Putamen (tissue), 1 donor: ENCODE results near the gene MLF2.
"Not testable (repeated sequence)": the region's sequence is repeated elsewhere in the genome, so short reads cannot be mapped to it uniquely, and the experiment has no call there.

ENCODE experiments used
- DNase-seq: peaks from one replicate; pipeline ENCODE4 v3.0.0-alpha.2; 2016; ENCODE audit warnings: low spot score

The MLF2 gene

GRCh38 chr12:6734506-6735387 is 18.2 kb downstream of the MLF2 start:
- no peak for DNase-seq

GRCh38 chr12:6730169-6730568 is 22.8 kb downstream of the MLF2 start:
- peak; percentile 39 for DNase-seq

GRCh38 chr12:6729186-6729585 is 23.8 kb downstream of the MLF2 start:
- DNase-seq: no peak

- DNase-seq: no peak
Measured at GRCh38 chr12:6725350-6725749, 27.6 kb downstream of the MLF2 start.

GRCh38 chr12:6724409-6724797 is 28.5 kb downstream of the MLF2 start:
- DNase-seq: no peak

GRCh38 chr12:6723607-6724408 is 29.1 kb downstream of the MLF2 start, which contains the start of gene COPS7A:
TSS of gene COPS7A (plus strand) at chr12:6724046. CDS start at chr12:6724657, 611 bp downstream.
- peak; percentile 98 for DNase-seq

GRCh38 chr12:6722863-6723262 is 30.1 kb downstream of the MLF2 start:
- DNase-seq: no peak

GRCh38 chr12:6716874-6717437 is 36.0 kb downstream of the MLF2 start:
- no peak for DNase-seq

- DNase-seq: not testable (repeated sequence)
Measured at GRCh38 chr12:6716031-6716873, 36.7 kb downstream of the MLF2 start.

- no peak for DNase-seq
Measured at GRCh38 chr12:6708960-6709394, 44.0 kb downstream of the MLF2 start.

- not testable (repeated sequence) for DNase-seq
Measured at GRCh38 chr12:6708351-6708750, 44.6 kb downstream of the MLF2 start.

GRCh38 chr12:6703631-6704030 is 49.3 kb downstream of the MLF2 start:
- DNase-seq: no peak

GRCh38 chr12:6701078-6701768 is 51.7 kb downstream of the MLF2 start:
- DNase-seq: no peak

GRCh38 chr12:6700646-6701051 is 52.3 kb downstream of the MLF2 start, which contains the start of gene PIANP:
TSS of gene PIANP (minus strand) at chr12:6700815. CDS start at chr12:6698061, 2,754 bp downstream.
- DNase-seq: peak; percentile 21

GRCh38 chr12:6699989-6700645 is 52.8 kb downstream of the MLF2 start:
- DNase-seq: peak; percentile 43

- no peak for DNase-seq
Measured at GRCh38 chr12:6699259-6699988, 53.5 kb downstream of the MLF2 start.

- DNase-seq: peak; percentile 76
Measured at GRCh38 chr12:6698352-6699046, 54.4 kb downstream of the MLF2 start.
